AG10803 (cell line): ENCODE measurements around the gene JCHAIN.
"Not testable (repeated sequence)": the region's sequence is repeated elsewhere in the genome, so short reads cannot be mapped to it uniquely, and the experiment has no call there.

Experiments
- DNase-seq: peaks from one replicate; pipeline ENCODE4 v3.0.0; 2010; ENCODE audit warnings: low read depth
- H3K4me3 ChIP-seq: 2 replicates; pipeline ENCODE4 v1.5.1; 2011; ENCODE audit warnings: mild to moderate bottlenecking, low read length, control low read depth
- TF ChIP-seq, protein P1 (sequence below): conservative IDR thresholded peaks from 2 replicates; pipeline ENCODE4 v1.5.1; 2011; ENCODE audit warnings: mild to moderate bottlenecking, low read length, control low read depth, inconsistent platforms

Gene JCHAIN

DNA sequence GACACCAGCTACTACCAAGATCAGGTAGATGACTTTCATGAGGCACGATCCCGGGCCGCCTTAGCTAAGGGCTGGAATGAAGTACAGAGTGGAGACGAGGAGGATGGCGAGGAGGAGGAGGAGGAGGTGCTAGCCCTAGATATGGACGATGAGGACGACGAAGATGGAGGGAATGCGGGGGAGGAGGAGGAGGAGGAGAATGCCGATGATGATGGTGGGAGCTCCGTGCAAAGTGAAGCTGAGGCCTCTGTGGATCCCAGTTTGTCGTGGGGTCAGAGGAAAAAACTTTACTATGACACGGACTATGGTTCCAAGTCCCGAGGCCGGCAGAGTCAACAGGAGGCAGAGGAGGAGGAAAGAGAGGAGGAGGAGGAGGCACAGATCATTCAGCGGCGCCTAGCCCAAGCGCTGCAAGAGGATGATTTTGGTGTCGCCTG lies 22.5 kb upstream of the JCHAIN start:
- TF ChIP-seq, protein P1, sequence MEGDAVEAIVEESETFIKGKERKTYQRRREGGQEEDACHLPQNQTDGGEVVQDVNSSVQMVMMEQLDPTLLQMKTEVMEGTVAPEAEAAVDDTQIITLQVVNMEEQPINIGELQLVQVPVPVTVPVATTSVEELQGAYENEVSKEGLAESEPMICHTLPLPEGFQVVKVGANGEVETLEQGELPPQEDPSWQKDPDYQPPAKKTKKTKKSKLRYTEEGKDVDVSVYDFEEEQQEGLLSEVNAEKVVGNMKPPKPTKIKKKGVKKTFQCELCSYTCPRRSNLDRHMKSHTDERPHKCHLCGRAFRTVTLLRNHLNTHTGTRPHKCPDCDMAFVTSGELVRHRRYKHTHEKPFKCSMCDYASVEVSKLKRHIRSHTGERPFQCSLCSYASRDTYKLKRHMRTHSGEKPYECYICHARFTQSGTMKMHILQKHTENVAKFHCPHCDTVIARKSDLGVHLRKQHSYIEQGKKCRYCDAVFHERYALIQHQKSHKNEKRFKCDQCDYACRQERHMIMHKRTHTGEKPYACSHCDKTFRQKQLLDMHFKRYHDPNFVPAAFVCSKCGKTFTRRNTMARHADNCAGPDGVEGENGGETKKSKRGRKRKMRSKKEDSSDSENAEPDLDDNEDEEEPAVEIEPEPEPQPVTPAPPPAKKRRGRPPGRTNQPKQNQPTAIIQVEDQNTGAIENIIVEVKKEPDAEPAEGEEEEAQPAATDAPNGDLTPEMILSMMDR = no peak
- no peak for DNase-seq
- H3K4me3 ChIP-seq = peak overlapping the region; percentile 82

DNA sequence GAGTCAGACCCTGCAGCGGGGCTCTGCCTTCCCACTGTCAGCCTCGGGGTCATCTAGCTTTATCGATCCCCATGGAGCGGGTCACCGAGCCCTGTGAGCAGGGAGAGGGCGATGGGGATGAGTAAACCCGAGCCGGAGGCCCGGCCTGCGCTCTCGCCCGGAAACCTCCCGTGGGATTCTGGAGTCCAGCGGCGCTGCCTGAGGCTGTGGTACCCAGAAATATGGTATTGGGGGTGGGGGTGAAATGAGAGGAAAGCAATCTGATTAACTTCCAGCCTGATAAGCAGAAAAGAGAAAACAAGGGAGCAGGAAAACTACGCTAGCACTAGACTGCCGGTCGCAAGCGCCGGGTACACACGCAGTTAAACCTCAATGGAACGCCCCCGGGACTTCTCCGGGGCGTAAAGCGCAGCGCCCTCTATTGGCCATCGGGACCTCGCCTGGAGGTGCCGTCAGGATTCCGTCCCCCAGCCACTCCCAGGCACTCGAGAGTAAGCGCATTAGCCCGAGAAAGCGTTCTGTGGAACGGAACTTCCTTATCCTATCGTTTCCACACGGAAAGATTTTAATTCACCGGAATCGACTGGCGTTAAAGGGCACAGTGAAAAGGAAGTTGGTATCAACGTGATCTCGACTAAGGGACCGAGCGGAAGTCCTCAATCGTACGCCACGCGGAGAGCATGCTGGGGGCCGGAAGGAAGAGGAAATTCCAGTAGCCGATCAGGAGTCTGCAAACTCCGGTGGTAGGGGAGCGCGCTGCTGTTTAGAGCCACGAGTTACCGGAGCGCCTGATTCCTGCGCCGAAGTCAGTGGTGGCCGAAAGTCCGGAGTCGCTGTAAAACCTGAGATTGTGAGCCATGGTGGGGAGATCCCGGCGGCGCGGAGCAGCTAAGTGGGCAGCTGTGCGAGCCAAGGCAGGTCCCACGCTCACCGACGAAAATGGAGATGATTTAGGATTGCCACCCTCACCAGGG lies 21.8 kb upstream of the JCHAIN start, which contains the start of gene UTP3:
TSS of gene UTP3 (plus strand) at position 712 of the 974 bp plus-strand sequence. CDS start at position 858, 146 bp downstream.
- TF ChIP-seq, protein P1 = peak; percentile 93
- H3K4me3 ChIP-seq = peak within 1 kb of the TSS; percentile 82
- peak; percentile 99 for DNase-seq

DNA sequence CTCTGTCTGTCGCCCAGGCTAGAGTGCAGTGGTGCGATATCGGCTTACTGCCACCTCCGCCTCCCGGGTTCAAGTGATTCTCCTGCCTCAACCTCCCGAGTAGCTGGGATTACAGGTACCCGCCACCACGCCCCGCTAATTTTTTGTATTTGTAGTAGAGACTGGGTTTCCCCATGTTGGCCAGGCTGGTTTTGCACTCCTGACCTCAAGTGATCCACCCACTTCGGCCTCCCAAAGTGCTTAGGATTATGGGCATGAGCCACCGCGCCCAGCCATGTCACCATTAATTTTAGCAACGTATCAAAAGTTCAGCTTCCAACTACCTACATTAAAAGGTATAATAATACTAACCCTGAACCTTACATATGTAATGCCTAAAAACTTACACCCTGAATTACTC lies 21.1 kb upstream of the JCHAIN start:
- peak overlapping the region; percentile 82 for H3K4me3 ChIP-seq
- TF ChIP-seq, protein P1 = no peak
- no peak for DNase-seq

DNA sequence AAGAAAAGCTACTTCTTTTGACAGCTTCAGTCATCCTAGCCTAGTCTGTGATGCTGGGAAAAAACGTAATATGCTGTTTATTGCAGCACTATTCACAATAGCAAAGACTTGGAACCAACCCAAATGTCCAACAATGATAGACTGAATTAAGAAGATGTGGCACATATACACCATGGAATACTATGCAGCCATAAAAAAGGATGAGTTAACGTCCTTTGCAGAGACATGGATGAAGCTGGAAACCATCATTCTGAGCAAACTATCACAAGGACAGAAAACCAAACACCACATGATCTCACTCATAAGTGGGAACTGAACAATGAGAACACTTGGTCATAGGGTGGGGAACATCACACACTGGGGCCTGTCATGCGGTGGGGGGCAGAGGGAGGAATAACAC lies 15.8 kb upstream of the JCHAIN start:
- not testable (repeated sequence) for H3K4me3 ChIP-seq, DNase-seq

DNA sequence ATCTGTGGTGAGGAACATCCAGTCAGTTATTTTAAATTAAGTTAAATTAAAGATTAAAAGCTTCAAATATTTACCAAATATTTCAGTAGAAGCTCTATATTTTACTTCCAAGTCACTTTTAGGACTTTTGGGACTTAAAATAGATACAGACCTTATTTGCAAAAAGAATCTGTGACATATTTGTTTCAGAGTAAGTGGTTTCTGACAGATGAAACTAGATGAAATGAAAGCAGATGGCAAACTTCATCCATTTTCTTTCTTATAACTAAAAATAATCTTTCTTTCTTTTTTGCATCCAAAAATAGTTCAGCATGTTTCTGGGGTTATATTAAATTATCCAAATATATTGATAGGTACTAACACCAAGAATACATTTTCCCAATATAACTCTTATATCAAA lies 15.4 kb upstream of the JCHAIN start:
- no peak overlapping the region for H3K4me3 ChIP-seq
- DNase-seq = no peak
- TF ChIP-seq, protein P1 = no peak

DNA sequence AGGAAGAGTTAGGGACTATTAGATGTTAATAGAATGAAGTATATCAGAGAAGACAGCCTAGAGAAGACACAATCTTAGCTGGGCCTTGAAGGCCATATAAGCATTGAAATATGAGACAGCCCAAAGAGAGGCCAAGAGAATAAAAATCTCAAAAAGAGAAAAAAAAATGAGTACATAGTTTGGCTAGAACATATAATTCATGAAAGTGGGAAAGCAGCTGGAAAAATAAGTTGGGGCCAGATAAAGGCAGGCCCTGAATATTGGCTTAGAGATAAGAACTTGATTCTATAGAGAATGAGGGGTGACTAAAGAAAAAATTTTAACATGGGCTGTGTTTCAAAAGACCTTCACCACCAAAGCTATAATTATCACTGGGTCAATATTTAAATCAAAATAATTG lies 14.6 kb upstream of the JCHAIN start:
- TF ChIP-seq, protein P1 = no peak
- H3K4me3 ChIP-seq = no peak overlapping the region
- DNase-seq = no peak

DNA sequence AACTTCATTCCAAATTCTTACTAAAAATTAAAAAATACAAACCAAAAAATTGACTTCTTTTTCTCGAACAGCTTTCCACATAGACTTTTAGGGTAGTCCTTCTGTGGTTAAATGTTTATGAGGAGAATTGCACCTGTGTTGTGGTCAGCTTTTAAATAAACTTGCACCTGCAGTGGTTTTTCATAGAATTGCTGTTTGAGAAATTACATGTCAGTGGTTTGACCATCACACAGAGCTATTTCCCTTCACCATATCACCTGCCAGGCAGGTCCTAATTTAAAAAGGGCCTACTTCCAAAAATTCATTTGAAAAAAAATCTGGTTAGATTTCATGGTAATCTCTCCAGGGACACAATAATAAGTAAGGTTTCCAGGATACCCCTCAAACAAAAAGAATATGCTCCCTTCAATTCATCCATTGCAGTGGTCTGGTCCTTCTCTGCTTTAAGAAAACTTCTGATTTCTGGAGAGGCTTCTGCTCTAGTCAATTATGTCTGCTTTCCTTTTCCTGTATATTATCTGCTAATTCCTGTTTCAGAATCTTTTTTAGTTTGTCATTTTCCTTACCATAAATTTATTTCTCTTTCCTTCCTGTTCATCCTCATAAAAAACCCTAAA lies 12.2 kb upstream of the JCHAIN start:
- TF ChIP-seq, protein P1 = no peak
- no peak overlapping the region for H3K4me3 ChIP-seq
- DNase-seq = no peak
